Kidney epithelial cell (primary cell): Measurements from ENCODE around the gene GAPDH. TPM values are rescaled to one million over a fixed set of nuclear protein-coding genes. Genes with fewer than 3 reads are reported as not detected.

ENCODE experiments used
- DNase-seq: peaks from one replicate; pipeline ENCODE4 v3.0.0-alpha.2; 2010; ENCODE audit warnings: low read depth
- H3K27me3 ChIP-seq: 2 replicates; pipeline ENCODE4 v1.6.0; 2011; ENCODE audit warnings: low read length; ENCODE audit not compliant: control insufficient read depth, insufficient read depth
- H3K36me3 ChIP-seq: 2 replicates; pipeline ENCODE4 v1.5.1; 2011; ENCODE audit warnings: low read length; ENCODE audit not compliant: control insufficient read depth, insufficient read depth
- H3K4me3 ChIP-seq: 2 replicates; pipeline ENCODE4 v1.5.1; 2011; ENCODE audit warnings: low read depth, mild to moderate bottlenecking, control low read depth, low read length
- total RNA-seq: library from RNA; depleted of rRNA; stranded (reverse); fragments of >200 nt; gene quantifications from 2 replicates; pipeline ENCODE4 v1.2.3, GENCODE V29; 2015
- TF ChIP-seq, protein P1 (sequence below): IDR thresholded peaks from 2 replicates; pipeline ENCODE4 v1.5.1; 2011; ENCODE audit warnings: mild to moderate bottlenecking, moderate library complexity, low read length, control low read depth, inconsistent platforms; ENCODE audit not compliant: insufficient read depth, poor library complexity, severe bottlenecking

The GAPDH gene
- total RNA-seq, 1 donor from 2014 or later: 3,951 TPM

DNA sequence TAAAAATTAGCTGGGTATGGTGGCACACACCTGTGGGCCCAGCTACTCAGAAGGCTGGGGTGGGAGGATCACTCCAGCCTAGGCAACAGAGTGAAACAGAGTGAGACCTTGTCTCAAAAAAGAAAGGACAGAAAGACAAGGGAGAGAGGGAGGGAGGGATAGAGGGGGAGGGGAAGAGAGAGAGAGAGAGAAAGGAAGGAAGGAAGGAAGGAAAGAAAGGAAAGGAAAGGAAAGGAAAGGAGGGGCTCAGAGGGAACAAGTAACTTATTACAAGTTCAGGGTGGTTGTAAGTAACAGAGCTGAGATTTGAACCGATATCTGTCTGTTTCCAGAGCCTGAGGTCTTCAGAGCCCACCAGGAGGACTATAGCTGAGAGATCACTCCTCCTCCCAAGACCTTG lies 13.2 kb downstream of the GAPDH start:
- Histone ChIP-seq H3K4me3 (no peak overlapping the region), H3K36me3 (no peaks in the 10 kb centered on the region), H3K27me3 (no peaks in the 10 kb centered on the region)
- TF ChIP-seq, protein P1, sequence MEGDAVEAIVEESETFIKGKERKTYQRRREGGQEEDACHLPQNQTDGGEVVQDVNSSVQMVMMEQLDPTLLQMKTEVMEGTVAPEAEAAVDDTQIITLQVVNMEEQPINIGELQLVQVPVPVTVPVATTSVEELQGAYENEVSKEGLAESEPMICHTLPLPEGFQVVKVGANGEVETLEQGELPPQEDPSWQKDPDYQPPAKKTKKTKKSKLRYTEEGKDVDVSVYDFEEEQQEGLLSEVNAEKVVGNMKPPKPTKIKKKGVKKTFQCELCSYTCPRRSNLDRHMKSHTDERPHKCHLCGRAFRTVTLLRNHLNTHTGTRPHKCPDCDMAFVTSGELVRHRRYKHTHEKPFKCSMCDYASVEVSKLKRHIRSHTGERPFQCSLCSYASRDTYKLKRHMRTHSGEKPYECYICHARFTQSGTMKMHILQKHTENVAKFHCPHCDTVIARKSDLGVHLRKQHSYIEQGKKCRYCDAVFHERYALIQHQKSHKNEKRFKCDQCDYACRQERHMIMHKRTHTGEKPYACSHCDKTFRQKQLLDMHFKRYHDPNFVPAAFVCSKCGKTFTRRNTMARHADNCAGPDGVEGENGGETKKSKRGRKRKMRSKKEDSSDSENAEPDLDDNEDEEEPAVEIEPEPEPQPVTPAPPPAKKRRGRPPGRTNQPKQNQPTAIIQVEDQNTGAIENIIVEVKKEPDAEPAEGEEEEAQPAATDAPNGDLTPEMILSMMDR: no peak
- no peak for DNase-seq

DNA sequence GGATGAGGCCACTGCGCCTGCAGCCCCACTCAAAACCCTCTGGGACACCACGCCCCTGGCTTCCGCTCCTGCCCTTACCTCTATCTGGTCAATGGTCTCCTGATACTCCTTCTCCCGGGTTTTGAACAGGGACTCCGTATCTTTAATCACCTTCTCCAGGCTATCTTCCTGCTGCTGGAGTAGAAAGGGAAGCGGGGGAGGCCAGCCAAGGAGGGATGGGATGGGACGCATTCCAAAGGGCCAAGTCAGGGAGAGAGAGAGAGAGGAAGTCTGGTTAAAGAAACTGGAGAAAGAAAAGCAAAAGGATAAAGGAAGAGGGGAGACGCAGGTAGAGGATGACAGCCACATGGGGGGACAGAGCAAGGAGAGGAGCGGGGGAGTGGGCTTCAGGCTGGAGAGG lies 13.7 kb downstream of the GAPDH start:
- Histone ChIP-seq H3K36me3 (no peaks in the 10 kb centered on the region), H3K4me3 (no peak overlapping the region), H3K27me3 (no peaks in the 10 kb centered on the region)
- no peak for DNase-seq
- TF ChIP-seq, protein P1: no peak

DNA sequence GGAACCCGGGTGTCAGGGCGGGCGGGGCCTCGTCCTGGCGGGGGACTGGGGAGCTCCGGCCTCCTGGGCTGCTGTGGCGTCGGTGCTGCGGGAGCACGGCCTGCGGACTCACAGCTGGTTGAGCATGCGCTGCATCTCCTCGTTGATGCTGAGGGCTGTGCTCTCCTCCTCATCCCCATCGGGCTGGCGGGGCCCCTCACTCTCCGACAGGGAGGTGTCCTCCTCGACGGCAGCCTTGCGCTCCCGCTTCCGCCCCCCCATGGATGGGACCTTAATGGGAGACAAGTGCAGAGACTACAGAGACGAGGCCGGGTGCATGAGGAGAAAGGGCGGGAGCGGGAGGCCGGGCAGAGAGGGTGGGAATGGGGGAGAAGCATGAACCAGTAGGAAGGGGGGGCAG lies 14.2 kb downstream of the GAPDH start:
- no peaks in the 10 kb centered on the region for H3K36me3 ChIP-seq
- no peak overlapping the region for H3K4me3 ChIP-seq
- H3K27me3 ChIP-seq: no peaks in the 10 kb centered on the region
- TF ChIP-seq, protein P1: no peak
- DNase-seq: no peak

DNA sequence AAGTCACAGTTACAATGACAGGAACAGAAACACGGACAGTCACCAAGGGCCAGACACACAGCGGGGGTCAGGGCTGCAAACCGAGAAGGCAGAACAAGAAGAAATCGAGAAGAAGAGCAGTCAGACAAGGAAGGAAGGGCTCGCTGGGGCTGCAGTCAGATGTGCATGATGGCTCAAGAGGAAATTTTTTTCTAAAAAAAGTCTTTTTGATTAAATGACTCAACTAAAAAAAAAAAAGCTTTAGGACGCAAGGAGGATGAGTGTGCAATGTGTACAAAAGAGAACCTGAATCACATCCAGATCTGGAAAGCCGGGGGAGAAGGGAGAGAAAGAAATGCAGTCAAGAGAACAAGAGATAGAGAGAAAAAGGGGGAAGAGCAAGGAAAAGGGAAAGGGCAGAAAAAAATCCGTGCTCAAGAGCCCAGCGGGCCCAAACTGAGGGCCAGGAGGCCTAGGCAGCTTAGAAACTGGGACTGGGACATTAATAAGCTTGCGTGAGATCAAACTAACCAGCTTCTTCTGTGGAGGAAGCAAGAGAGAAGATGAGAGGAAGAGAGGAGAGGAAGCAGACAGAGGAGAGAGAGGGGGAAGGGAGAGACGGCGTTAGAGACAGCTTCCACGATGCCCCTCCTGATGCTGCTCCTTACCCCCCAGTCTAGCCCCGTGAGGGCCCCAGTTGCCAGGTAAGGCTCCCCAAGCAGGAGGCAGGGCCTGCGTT lies 14.8 kb downstream of the GAPDH start:
- H3K4me3 ChIP-seq: no peak overlapping the region
- TF ChIP-seq, protein P1: no peak
- no peaks in the 10 kb centered on the region for H3K36me3 ChIP-seq
- no peaks in the 10 kb centered on the region for H3K27me3 ChIP-seq
- no peak for DNase-seq

DNA sequence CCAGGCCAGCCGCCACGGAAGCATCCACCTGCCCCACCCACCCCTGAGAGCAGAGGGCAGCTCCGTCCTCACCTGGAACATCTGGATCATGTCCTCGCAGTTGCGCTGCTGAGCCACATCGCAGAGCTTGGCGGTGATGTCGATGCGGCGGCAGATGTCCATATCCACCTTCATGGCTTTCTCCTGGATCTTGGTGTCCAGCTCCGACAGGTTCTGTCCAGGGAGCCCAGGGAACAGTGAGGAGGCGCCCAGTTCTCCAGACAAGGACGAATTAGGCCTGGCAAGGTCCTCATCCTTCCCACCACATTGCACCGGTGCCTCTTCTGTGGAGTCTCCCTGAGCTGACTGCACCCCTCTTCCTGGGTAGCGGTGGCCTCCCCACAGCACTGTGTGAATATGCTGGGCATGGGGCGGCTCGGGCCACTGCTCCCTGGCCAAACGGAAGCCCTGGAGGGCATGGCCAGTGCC lies 15.4 kb downstream of the GAPDH start:
- Histone ChIP-seq H3K4me3 (no peak overlapping the region), H3K27me3 (no peaks in the 10 kb centered on the region), H3K36me3 (no peaks in the 10 kb centered on the region)
- no peak for DNase-seq
- TF ChIP-seq, protein P1: no peak
